Stimulated activated CD8-positive, alpha-beta memory T cell treated with anti-CD3 and anti-CD28 coated beads, Interleukin-7, amount 100 ng/mL, for 4 hours (primary cell): Measurements from ENCODE around the gene FLT4.

Source experiments
- DNase-seq, 2 donors: peaks; one replicate each; pipeline ENCODE4 v3.0.0-alpha.2; 2020; ENCODE audit warnings: low read depth in 2 of 2

Gene FLT4

DNA sequence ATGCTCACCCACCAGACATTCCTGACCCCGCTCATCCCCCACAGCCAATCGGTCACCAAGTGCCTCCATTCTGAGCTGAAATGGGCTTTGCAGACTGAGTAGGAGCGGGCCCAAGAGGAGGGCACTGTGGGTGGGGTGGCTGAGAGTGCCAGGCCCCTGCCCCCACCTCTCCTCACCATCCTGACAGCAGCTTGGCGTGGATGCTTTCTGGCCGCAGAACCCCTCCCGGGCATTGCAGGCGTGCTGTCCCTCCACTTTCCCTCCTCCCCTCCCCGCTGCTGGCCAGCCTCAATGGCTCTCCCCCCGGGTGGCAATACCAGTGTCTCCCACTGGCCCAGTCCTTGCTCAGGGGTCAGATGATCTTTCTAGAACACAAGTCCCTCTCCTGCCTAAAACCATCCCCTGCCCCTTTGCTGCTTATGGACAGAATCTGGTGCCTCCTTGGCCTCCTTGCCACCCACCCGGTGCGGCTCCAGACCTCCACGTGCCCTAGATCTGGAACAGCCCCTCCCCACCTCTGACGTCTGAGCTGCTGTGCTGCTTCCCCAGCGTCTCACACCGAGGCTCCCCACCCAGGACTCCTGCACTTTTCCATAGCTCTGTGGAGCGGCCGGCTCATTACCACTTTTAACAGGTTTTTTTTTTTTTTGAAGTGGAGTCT, 6.1 kb downstream of the FLT4 start:
- no peak for DNase-seq

DNA sequence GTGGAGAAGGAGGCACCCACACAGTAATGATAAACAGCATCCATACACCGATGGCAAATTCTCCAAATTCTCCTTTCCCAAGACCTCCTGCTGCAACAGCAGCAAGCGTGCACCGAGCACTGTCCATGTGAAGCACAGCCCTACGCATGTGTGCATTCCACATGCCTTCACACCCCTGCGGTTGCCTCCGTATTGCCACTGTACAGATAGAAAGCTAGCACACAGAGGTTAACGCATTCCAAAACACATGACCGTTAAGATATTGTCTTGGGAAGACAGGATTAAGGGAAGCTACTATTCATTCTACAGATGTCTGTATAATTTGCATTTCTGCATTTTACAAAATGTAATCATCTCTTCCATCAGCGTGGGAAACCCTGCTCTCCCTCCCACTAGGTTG, 6.6 kb downstream of the FLT4 start:
- no peak for DNase-seq

DNA sequence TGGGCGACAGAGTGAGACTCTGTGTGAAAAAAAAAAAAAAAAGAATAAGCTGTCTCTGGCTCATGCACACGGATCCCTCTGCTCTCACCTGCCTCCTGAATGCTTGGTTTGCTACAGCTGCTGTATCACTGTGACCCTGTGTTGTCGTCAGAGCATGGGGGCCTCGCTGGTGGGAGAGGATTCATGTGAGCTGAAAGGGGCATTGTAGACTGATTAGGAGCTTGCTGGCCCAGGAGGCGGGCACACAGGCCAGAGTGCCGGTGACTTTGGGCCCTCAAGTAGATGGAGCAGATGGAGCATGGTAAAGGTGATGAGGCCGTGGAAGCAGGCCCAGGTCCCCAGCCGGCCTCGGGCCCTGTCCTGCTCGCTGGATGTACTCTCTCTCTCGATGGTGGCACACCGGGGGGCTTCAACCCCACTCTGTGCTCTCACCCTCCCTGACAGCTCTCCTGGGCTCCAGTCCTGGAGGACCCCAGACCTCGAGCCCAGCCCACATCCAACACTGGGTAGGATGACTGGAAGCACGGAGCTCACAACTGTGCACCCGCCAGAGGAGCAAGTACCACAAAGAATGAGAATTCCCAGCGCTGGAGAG, 7.1 kb downstream of the FLT4 start:
- DNase-seq, result no peak

DNA sequence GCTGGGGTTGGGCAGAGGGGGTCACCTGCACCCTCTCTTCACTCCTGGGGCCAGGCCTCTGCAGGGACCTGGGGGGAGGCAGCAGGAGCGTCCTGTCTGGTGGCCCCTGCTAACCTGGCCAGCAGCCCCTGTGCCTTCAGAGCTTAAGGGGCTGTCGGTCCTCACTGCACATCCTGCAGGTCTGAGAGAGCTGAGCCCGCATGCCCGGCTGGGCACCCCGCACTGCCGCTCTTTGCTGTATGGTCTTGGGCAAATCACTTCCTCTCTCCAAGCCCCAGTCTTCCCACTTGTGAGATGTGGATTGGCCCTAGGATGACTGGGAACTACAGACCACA, 7.9 kb downstream of the FLT4 start:
- no peak for DNase-seq

DNA sequence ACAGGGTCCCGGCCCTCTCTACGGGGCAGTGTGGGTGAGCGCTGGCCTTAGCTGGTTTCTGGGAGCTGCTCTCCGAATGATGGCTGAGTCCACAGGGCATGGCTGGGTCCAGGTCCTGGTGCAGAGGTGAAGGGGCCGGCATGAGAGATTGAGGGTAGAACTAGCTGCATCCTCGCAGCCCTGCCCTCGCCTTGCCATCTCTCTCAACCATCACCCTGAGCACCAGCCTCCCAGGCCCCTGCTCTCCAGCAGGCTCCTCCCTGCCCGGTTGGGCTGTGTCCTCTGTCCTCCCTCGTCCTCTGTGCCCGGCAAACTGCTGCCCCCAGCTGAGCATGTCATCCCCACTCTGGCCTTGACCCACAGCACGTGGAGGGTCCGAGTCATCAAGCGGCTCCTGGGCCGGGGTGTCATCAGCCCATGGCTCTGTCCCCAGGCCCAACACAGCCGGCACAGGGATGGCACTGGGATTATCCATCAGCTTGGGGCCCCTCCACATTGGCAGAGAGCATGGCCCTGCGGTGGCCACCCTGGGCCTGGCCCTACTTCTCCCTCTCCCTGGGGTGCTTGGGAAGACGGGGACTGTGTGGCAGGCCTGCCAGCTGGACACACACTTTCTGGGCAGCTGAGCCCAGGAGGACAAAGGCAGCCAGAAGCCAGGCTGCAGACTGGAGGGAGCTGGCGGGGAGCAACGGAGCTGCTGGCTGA, 8.4 kb downstream of the FLT4 start:
- DNase-seq, result no peak

DNA sequence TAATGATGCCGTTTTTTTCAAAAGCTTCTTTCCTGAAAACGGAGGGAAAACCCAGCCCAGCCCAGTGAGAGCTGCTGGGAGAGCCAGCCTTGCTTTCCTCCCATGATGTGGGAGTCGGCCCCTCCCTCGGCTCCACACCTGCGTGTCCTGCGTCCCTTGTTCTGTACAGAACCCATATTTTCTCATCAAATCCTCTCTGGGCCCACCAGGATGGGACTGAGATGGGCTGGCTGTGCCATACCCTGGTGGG, 8.9 kb downstream of the FLT4 start:
- no peak for DNase-seq

DNA sequence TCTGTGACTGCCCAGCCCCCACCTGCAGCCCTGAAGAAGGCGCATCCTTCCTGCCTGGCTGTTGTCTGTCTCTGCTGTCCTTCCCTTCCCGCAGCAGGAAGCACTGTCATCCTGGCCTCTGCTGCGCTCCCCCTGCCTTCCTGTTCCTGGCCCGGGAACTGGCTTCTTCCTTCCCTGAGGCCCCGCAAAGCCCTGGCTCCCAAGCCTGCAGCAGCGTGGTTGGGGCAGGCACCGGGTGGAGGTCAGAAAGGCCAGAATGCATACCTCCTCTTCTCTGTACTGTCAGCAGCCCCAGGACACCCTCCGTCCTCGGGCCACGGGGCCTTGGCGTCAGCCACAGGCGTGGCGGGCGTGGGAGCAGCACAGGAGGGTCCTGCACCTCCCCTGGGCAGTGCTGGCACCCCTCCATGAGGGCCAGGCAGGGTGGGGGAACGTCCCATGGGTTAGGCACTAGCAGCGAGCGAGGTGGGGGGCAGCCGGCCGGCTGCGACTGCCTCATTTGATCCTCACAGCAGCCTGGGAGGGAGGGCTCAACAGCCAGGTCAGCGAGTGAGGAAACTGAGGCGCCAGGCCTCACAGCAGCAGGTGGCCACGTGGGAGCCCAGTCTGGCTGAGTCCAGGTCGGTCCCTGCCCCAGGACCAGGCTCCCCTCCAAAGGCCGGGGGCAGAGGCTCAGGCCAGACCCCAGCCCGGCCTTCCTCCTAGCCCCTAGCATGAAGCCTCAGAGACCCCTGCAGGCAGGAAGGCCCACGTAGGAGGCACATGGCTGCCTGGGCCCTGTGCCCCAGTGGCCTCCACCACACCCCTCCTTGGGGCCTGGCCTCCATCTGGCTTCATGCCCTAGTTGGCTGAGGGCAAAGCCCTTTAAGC, 9.4 kb downstream of the FLT4 start:
- DNase-seq, result no peak

DNA sequence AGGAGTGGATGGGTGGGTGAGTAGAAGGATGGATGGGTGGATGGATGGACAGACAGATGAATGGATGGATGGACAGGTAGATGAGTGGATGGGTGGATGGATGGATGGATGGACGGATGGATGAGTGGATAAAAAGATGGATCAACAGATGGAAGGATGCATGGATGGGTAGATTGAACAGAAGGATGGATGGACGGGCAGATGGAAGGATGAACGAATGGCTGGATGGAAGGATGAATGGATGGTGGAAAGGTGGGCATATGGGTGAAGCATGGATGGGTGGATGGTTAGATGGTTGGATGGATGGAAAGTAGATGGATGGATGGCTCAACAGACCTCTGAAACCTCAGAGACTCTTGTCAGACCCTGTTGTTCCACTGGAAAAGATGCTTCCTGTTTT, 10.1 kb downstream of the FLT4 start:
- DNase-seq, result no peak

DNA sequence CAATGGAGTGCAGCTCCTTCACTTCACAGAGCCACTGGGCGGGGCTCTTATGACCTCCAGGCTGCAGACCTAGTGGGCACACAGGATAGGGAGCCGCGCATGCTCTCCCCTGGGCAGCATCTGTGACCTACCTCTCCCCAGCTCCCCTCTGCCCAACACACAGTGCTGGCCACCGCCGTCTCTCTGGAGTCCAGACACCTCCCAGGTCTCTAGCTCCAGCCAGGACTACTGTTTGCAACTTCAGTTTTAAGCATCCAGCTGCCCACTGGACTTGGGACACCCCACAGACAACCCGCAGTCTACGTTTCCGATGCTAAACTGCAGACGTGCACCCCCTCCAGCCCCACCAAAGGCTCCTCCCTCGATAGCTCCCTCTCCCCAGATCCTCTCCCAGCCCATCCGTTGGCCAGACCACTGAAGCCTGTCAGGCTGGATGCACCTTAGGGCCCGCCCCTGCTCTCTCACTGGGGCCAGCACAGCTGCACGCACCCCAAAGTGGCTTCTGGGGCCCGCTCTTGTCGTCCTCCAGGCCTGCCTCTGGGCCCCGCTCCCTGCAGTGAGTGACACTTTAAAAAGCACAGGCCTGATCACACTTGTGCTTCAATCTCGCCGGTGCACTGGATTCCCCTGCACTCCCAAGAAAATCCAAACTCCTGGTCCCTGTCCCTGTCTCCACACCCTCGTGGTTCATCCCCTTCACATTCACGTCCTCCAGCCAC, 11.3 kb downstream of the FLT4 start:
- DNase-seq, result no peak

DNA sequence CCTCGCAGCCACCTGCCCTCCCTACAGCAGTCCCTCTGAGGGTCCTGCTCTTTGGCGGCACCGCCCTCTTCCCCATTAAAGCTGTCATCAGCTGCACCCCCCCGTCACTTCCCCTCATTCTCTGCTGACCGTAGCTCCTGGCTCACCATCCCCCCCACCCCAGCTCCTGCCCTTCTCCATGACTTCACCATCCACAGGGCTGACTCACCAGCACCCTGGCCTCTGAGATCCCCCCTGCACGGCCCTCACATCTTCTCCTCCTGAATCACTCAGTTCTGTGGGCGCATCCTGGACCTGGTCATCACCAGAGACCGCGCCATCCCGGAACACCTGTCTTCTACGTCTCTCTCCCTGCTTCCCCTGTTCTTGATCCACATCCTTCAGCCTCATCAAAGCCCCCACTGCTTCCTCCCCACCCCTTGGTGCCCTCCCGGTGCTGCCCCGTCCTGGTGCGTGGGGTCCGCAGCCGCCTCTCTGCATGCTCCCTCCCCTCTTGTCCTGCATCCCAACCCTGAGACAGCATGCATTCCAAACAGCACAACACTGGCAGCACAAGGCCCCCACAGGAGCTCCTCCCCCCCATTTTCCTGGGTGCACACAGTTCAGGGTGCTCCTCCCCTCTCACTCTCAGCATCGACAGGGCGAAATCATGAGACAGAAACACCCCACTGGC, 12.9 kb downstream of the FLT4 start:
- DNase-seq, result no peak

DNA sequence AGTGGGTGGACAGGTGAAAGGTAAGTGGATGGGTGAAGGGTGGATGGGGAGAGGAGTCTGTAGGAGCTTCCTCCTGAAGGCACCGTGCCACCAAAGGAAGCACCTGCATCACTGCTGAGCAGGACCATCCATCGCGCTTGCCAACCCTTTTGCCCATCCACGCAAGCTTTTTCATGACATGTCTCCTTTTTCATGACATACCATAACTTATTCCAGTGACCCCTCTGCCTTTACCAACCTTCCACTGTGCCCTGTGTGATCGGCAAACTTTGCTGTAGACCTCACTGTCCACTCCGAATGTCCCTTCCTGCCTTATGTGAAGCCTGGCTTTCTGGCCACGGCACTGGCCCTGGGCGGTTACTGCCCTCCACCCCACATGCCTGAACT, 13.4 kb downstream of the FLT4 start:
- no peak for DNase-seq

DNA sequence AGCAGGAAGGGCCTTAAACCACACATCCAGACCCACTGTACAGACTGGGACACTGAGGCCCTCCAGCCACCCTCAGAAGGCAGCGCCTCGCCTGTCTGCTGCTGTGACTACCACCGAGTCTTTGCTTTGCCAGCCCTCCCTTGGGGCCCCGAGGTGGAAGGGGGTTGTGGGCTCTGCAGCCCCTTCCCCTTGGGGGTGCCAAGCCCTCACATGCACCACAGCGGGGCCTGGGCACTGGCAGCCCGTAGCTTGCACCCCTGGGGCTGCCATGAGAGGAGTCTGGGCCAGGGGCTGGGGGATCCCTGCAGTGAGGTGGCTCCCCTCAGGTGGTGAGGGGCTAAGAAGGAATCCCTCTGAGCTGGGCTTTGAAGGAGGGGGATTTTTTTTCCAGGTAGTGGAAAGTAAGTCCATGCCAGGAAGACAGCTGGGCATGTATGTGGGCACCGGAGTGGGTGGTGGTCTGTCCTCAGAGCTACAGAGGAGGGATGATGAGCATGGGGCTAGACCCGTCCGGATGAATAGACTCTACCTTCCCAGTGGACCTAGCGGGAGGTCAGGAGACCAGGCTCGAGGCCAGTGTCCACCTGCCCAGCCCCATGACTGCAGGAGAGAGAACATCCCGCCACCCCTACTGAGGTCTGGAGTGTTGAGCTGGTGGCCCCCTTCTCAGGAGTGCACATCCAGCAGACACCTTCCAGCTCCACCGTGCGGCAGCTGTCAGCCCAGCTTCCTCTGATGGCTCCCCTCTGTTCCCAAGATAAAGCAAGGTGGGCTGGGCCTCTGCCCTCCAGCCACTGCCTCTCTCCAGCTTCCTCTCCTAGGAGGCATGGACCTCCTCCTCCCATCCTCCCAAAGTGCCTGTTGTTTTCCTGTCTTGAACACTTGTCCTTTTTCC, 15.9 kb downstream of the FLT4 start:
- no peak for DNase-seq

DNA sequence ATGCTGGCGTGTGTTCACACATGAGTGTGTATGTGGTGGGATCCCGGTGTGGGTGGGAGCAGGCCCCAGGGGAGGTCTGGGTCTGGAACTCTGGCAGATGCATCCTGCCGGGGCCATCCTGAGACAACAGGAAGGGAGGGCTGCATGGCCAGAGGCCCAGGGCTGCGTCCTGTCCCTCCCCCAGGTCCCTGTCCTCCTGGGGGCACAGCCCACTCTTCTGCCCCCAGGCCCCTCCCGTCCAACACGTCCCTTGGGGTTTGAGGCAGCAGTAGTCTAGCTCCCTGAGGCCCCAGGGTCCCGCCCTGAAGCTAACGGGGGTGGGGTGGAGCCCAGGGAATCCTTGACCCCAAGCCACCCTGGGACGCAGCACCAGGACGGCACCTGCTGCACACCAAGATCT, 16.6 kb downstream of the FLT4 start:
- DNase-seq, result no peak

DNA sequence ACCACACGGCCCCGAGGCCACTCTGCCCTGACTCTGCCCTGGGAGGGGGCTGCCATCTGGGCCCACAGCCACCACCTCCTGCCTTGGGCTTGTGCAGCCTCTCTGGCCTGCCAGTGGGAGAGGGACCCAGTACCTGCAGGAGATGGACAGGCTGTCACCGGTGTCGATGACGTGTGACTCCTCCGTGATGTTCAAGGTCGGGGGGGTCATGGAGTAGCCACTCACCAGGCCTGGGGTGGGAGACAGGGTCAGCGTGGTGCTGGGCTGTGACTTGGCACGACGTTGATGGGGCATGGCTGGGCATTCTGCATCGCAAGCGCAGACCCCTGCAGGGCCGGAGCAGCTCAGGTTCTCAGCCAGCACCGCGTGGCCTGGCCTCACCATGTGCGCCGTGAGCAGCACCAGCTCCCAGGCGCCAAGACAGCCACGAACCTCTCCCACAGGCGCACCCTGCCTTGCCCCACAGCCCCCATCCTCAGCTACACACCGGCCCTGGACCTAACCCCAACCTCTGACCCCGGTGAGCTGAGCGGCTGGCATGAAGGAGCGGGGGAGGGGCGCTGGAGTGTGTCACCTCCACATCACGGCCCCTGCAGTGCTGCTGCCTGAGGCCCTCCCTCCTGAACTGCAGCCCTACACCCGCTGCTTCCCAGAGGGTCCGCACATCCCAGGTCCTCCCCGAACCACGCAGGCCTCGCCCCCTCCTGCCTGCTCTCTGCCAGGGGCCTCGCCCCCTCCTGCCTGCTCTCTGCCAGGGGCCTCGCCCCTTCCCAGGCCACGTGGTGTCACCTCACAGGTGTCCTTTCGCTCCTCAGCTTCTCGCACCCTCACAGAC, 17.6 kb downstream of the FLT4 start:
- DNase-seq, result no peak

DNA sequence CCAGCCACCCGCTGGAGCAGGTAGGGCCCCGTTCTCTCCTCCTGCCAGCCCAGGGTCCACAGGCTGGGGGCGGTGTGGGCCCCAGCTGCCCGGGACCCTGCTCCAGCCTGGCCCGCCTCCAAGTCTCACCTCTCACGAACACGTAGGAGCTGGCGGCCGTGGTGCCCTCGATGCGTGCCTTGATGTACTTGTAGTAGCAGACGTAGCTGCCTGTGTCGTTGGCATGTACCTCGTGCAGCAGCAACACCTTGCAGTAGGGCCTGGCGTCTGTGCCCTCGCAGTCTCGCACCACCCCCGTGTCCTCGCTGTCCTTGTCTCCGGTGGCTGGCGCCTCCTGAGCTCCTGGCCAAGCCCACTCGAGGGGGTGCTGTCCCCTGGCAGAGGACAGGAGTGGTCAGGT, 19.0 kb downstream of the FLT4 start:
- no peak for DNase-seq

DNA sequence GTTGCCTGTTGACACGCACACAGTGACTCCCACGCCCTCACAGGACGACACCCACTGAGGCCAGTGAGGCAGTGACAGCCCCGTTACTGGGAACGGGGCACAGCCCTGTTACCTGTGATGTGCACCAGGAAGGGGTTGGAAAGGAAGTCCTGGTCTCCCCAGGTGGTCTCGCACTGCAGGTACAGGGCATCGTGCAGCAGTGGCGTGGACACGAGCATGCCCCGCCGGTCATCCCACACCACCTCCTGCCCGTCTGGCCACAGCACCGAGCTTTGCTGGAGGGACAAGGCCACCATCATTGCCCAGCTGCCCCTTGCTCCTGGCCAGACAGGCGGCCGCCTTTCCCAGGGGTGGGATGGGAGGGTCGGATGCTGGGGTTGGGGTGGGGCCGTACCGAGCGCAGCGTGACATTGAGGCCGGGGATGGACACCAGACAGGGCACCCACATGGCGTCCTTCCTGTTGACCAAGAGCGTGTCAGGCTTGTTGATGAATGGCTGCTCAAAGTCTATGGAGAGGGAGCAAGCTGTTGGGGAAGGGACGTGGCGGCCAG, 19.5 kb downstream of the FLT4 start:
- no peak for DNase-seq

DNA sequence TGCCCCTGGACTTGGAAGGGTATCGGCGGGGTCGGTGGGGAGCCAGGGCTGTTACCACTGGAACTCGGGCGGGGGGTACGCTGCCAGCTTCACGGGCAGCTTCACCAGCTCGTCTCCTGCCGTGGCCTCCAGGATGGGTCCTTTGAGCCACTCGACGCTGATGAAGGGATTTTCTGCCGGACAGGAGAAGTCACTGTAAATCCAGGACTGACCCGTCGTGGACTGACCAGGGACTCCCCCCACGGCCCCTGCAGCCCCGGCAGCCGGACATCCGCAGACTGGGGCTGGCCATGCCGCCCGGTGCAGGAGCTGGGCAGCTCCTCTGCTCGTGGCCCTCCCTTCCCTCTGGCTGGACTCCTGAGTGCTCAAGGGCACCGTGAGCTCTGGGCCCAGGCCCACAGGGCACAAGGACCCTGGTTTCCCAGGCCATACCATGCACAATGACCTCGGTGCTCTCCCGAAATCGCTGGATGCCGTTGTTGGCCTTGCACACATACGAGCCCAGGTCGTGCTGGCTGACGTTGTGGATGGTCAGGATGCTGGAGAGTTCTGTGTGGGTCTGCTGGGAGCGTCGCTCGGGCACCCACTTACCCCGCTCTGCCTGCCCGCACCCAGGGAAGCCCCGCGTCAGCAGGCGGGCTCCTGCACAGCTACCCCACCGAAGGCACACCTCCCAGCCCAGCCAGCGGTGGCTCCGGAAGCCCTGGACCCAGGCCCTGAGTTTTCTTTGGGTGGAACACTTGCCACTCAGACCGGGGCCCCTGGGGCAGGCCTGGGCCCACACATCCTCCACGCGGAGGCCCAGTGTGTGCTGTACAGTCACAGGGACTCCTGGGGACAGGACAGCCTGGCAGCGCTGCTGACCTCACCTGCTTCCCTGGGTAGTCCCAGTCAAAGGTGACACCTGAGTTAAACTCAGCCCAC, 20.3 kb downstream of the FLT4 start:
- DNase-seq, result no peak

DNA sequence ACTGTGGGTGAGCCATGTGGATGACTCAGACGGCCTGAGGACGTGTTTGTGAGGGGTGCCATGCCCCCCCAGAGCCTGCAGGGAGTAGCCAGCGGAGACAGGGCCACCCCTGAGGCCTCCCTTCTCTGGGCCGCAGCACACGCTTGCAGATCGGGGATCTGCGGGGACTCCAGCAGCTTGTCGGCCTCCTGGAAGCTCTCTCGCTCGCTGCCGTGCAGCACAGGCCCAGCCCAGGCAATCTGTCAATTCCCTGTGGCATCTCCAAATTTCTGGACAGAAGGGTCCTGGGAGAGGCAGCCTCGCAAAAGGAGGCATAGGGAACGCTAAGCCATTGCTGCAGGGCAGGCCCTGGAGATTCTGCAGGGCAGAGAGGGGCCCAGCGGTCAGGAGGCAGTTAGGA, 21.2 kb downstream of the FLT4 start:
- DNase-seq, result no peak
